Coronary artery (tissue), 2 donors: ENCODE data around the gene EIF4E2.

ENCODE experiments used
- DNase-seq: peaks from one replicate; pipeline ENCODE4 v3.0.0-alpha.2; 2017; ENCODE audit warnings: low spot score
- H3K27ac ChIP-seq, 2 donors: fragments of 200-600 bp; sonication (generic); one replicate each; pipeline ENCODE4 v1.5.1; 2016 to 2019
- H3K4me3 ChIP-seq: fragments of 200-600 bp; sonication (generic); 2 replicates; pipeline ENCODE4 v1.5.1; 2016; ENCODE audit warnings: mild to moderate bottlenecking, moderate library complexity
- CTCF ChIP-seq: fragments of 200-600 bp; sonication (generic); IDR thresholded peaks from one replicate; pipeline ENCODE4 v1.5.1; 2019; ENCODE audit warnings: antibody characterized with exemption

EIF4E2 gene

GRCh38 chr2:232513353-232513752, 37.1 kb upstream of the EIF4E2 start:
- Histone ChIP-seq H3K27ac (no peak overlapping the region), H3K4me3 (no peak overlapping the region)
- TF ChIP-seq CTCF = no peak
- DNase-seq = no peak

GRCh38 chr2:232515639-232516038, 34.9 kb upstream of the EIF4E2 start:
- no peak overlapping the region for H3K27ac ChIP-seq
- no peak overlapping the region for H3K4me3 ChIP-seq
- no peak for DNase-seq
- TF ChIP-seq CTCF = no peak

- no peak for DNase-seq
- Histone ChIP-seq H3K4me3 (no peak overlapping the region), H3K27ac (no peak overlapping the region)
- no peak for TF ChIP-seq CTCF
Observed at GRCh38 chr2:232516551-232516950, 33.9 kb upstream of the EIF4E2 start.

- no peak for TF ChIP-seq CTCF
- Histone ChIP-seq H3K27ac (no peak overlapping the region), H3K4me3 (no peak overlapping the region)
- DNase-seq = no peak
Observed at GRCh38 chr2:232518844-232519243, 31.6 kb upstream of the EIF4E2 start.

GRCh38 chr2:232519581-232520438, 30.7 kb upstream of the EIF4E2 start, which contains the start of gene PRSS56:
Gene PRSS56 (plus strand): TSS chr2:232520388. CDS start chr2:232520599, 211 bp downstream.
- H3K27ac ChIP-seq = no peak within 1 kb of the TSS
- TF ChIP-seq CTCF = no peak
- DNase-seq = no peak
- H3K4me3 ChIP-seq = no peak within 1 kb of the TSS

GRCh38 chr2:232520489-232520888, 30.0 kb upstream of the EIF4E2 start:
- Histone ChIP-seq H3K27ac (no peak overlapping the region), H3K4me3 (no peak overlapping the region)
- no peak for DNase-seq
- no peak for TF ChIP-seq CTCF

GRCh38 chr2:232521098-232521497, 29.4 kb upstream of the EIF4E2 start:
- H3K4me3 ChIP-seq = no peak overlapping the region
- DNase-seq = no peak
- TF ChIP-seq CTCF = no peak
- no peak overlapping the region for H3K27ac ChIP-seq
